SH-SY5Y (cell line): ENCODE results near the gene AGBL1.

Experiments used
- GATA2 ChIP-seq: IDR thresholded peaks from 2 replicates; pipeline ENCODE4 v1.6.1; 2011; ENCODE audit warnings: mild to moderate bottlenecking, low read depth, low read length
- GATA3 ChIP-seq: IDR thresholded peaks from 2 replicates; pipeline ENCODE4 v1.6.1; 2011; ENCODE audit warnings: low read depth, mild to moderate bottlenecking, low read length, moderate library complexity

DNA sequence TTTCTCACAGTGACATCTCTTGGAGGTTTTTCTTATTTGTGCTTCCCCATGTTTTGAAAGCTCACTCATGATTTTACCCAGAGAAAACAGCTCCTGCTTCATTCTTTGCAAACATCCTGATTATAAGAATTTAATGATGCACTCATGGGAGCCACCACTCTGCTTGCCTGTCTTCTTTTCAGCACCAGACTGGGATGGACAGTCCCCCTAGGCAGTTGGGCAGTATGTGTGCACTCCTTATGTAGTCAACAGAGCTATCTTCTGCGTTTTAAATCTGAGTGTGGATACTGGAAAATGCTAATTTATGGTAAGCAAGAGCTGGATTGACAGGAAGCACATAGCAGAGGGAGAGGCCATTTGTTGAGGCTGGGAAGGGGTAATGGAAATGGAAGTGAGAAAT lies 276.1 kb downstream of the AGBL1 start:
- TF ChIP-seq GATA3, result no peak
- no peak for TF ChIP-seq GATA2
